Midbrain (tissue), 1 donor: ENCODE results near the gene DYTN.
"Not testable (repeated sequence)": the region's sequence is repeated elsewhere in the genome, so short reads cannot be mapped to it uniquely, and the experiment has no call there.

ENCODE experiments used
- DNase-seq: peaks from one replicate; lab custom pipeline; 2025; lab: John Stamatoyannopoulos, UW

The DYTN gene, protein sequence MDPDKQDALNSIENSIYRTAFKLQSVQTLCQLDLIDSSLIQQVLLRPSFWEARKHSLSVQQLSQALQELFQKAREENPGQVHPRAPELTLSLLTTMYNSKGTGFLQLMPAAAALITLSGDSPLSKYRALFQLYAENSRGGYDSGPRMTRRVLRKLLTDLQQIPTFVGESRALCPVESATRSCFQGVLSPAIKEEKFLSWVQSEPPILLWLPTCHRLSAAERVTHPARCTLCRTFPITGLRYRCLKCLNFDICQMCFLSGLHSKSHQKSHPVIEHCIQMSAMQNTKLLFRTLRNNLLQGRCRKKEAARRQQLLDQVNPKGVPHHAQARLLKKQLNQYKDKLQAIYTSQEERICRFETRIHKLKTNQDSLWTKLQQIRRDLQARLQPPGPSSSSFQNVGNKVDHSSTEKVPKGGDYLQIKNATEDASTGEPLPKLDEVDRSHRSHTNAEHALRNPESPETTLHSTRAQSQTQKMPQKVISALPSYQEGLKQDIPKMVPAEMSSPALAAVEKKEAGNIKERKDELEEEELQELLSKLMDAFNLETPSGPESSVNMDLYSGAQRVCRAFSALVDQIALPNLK

DNA sequence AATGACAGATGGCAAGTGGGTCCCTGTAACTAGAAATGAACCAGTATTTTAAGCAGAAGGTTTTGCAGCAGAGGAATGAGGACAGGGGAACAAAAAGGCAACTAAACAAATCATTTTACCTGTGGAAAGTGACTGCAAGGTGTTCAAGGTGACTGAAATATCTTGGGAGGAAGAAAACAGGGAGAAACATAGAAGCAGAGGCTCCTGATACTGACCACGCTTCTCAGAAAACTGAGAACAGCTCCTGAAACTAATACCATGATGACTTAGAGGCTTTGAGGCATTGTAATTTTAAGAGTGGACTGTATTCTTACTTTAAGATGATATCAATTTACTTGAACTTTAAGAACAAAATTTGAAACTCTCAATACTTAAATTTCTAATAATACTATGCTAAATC, at the start of gene DYTN:
TSS of gene DYTN (minus strand) at position 101 of the 400 bp plus-strand sequence. CDS start 117 bp downstream, outside the sequence.
- DNase-seq = no peak

DNA sequence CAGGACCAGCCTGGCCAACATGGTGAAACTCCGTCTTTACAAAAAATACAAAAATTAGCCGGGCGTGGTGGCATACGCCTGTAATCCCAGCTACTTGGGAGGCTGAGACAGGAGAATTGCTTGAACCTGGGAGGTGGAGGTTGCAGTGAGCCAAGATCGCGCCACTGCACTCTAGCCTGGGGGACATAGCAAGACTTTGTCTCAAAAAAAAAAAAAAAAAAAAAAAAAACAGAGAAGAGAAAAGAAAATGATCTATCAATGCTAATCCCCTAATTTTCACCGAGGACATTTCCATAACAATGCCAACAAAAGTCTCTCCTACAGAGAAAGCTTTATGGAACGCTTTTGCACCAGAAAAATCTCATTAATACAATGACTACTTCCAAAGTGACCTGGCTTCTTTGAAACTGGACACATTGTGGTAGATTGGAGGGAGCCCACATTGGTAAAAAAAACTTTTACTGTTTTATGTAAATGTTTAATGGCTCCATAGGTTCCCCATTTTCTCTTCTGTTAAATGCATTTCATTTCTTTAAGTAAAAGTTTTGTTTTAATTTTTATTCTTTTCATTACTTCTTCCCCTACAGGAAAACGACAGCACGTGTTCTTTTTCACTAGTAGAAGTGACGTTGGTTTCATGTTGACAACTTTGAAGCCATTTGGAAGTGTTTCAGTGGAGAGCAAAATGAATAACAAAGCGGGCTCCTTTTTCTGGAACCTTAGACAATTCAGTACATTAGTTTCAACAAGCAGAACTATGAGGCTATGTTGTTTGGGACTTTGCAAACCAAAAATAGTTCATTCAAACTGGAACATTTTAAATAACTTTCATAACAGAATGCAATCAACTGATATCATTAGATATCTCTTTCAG, 48.1 kb upstream of the DYTN start:
- DNase-seq = no peak

DNA sequence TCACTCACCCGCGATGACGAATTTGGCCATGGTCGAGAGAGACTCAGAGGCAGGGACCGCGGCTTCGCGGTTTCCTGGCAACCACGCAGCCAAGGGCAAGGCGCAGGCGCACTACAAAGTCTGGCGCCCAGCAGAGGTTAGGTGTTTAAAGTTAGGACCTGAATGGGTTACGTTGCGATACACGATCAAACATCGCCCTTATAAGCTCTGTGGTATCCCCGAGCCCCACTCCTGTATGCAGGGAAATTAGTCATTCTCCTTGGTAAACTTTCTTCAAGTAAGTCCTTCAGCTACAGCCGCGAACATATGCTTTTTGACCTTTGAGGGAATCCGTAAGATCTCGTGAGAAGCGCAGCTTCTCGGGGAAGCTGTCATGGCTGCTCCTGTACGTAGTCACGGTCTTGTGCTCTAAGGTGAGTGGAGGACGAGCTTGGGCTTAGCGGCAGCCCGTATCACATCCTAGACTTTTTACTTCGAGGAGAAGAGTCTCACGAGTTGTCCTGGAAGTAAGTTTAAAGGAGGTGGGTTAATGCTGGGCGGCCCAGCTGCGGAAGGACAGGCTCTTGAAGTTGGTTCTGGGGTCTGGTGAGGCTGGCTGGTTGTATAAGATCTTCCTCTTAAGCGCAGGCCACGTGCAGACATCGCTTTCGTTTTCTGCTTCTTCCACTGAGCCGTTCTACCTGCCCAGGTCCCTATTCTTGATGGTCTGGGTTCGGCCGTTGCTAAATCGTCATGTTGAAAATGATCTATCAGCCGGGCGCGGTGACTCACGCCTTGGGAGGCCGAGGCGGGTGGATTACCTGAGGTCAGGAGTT, 47.3 kb upstream of the DYTN start, which contains the start of the genes FASTKD2 and MDH1B:
TSS of gene FASTKD2 (plus strand) at position 365 of the 815 bp plus-strand sequence. CDS start 1,088 bp downstream, outside the sequence.
TSS of gene MDH1B (minus strand) at position 87 of the 815 bp plus-strand sequence. CDS start at position 30, 57 bp downstream.
- DNase-seq = peak; percentile 95

DNA sequence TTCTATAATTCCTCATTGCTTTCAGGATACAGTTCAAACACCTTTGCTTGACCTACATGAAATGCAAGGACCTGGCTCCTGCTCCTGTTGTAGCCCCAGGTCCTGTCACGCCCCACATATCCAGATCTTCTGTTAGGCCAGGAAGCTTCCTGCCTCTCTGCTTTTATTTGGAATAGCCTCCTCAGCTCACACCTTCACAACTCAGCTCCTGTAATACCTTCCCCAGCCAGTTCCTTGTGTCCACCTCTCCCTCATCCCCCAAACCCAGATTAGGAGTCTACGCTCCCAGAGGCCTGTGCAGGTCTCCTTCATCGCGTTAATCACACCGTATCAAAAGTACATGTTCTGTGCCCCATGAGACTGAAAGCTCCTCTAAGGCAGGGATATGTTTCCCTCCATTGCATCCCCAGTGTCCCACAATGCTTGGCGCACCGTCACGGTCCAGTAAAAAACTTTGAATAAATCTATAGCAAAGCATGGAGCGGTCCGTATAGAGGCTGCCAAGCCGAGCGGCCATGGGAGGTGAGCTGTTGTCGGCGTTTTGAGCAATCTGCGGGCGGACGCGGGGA, 46.6 kb upstream of the DYTN start:
- DNase-seq = no peak

DNA sequence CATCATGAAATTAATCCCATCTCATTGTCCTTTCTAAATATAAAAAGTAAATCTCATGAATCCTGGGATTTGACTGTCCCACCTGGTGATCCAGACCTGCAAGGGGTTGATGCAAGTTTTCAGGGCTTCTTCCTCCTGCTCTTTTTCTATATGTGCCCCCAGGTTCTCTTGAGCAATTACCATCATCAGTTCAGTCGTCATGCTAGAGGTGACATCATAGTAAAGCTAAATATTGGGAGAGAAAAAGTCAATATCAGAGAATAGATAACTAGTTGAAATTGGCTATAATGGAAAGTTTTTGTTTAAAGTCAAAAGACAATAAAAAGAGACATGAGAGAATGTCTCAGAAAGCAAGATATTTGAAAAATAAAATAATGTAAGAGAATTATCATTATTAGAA, 38.6 kb upstream of the DYTN start:
- DNase-seq = no peak

DNA sequence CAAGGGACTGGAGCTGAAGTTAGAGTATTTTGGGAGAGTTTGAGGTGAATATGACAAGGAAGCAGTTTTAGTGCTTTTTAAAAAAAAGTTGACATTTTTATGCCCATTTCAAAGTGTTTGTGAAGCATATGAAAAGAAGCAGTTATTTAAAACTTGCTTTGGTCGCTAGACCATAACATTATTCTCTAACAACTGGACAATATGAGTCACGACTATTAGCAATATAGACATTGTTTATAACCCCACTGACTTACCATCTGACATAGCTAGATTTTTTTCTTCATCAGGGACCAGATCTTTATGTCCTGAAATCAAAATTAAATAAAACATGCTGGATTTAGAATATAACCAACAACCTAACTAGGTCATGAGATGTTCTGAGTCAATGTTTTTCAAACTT, 22.6 kb upstream of the DYTN start:
- DNase-seq = no peak

DNA sequence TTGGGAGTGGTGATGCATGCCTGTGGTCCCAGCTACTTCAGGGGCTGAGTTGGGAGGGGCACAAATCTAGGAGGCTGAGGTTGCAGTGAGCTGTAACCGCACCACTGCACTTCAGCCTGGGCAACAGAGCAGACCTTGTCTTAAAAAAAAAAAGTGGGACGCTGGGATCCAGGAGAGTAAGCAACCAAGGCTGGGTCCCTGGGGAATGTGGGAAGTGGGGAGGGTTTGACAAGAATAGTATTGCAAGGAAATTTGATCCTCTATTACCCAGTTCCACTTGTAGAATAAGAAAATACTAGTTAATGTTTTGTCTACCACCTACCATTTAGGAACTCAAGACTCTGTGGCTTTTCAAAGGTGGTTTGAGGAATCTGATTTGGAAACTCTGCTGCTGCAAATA, 21.1 kb upstream of the DYTN start:
- no peak for DNase-seq

DNA sequence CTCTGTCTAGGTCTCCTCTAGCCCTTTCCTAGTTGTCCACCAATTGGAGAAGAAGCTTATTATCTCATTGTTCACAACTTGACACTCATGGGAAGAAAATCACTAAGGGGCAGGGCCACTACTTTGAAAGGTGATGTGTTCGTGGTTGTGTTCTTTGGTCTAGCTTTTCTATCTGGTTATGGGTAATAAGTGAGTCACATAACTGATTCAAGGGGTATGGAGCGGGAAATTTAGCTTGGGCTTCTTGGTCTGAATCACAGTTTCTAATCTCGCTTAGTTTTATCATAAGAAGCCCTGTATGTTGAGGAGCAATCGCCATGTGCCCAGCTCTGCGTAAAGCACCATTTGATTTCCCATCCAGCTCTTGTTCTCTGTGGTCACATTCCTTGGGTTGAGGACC, 18.7 kb upstream of the DYTN start:
- DNase-seq = no peak

DNA sequence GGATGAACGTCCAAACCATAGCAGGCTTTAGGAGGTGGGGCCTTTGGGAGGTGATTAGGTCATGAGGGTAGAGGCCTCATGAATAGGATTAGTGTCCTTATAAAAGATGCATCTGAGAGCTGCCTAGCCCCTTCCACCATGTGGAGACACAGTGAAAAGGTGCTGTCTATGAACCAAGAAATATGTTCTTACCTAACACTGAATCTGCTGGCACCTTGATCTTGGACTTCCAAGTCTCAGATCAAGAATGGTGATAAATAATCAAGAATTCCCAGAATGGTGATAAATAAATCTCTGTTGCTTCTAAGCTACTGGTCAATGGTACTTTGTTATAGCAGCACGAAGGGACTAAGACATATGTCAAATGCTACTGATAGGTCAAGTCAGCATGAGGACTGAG, 15.1 kb upstream of the DYTN start:
- no peak for DNase-seq

DNA sequence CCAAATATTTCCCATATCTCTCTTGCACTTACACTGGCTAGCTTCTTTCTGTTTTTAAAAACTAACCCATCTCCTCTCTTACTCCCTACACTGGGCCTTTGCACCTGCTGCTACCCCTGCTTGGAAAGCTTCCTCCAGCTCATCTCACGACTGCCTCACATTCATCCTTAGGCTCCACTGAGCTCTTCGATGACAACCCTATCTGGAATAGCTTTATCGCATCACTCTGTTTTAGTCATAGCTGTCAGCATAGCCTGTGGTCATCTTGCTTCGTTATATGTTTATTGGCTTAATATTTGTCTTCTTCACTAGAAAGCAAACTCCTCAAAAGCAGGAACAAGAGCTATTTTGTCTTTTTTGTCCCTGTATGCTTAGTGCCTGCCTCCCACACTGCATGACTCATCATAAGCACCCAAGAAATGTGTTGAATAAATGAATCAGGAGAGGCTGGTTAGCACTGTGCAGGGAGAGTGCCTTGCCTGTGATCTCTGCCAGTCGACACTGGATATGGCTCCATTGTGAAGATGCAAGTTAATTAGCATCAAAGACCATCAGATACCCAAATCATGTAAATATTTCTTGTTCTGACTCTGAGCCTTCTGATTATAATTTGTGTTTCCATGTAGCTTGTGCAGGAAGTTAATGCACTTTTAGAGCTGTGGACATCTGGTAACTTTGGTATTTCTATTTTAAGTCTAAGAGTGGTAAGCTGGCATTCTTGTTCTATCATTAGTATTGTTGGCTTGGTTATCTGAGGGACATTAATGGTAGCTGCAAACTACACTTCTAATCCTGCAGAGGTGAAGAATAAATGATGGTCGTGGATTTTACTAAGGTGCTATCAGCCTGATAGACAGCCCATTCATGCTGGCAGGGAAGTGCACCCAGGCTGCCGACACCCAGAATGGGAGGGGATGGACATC, 10.3 kb upstream of the DYTN start:
- no peak for DNase-seq

DNA sequence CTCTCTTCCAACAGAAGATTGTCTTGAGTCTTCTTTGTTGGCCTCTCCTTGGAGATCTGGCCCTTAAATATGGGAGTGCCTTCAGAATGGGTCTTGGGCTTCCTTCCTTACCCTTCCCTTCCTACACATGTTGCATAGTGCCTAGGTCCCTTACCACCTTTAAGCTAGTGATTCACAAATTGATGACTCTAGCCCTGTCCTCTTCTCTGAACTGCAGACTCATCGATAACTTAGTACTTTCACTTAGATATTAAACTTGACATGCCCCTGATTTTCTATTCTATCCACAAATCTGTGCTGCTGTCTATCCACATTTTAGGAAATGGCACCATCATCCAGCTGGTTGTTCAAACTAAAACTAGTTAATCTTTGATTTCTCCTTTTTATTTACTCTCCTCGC, 9.1 kb upstream of the DYTN start:
- no peak for DNase-seq

DNA sequence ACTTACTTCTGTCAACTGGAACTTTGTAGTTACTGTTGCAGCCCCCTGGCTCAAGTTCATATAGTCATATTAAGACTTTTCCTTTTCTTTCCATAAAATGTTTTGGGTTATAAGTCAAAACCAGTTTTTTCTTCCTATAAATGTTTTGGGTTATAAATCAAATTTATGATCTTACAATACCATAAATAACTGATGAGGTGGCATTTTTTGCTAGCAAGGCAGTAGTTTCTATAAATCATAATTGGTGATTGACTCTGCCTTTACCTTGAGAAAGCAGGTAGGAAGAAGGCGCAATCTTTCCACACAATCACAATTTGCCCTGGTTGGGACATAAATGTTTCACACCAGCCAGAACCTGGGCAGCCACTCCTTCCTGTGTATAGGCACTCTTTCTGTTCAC, 5.1 kb upstream of the DYTN start:
- DNase-seq = no peak

DNA sequence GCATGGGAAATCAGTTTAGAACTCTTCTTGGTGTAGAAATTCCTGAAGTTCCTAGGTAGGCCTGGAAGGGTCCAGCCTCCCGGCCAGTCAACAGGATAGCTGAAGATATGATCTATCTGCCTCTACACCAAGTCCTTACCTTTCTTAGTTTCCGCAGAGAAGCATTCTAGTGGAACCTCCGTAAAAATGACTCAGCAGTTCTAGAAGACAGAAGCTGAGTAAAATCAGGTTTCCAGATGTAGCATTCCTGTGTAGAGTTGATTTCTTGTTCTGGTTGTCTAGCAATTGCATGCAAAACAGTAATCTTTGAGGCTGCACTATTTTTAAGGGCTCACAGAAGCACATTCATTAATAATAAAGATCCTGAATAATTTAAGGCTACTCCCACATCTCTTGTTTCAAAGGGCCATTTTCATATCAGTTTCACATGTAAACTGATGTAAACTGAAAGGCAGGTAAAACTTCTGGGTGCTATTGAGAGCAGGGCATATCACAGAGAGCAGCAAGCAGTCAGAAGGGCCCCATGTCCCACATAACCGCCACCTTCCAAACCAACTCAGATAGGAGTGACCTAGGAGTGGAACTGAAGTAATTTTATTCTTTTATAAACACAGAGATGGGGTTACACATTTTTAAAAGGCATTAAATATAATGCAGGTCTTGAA, 3.2 kb upstream of the DYTN start:
- no peak for DNase-seq

DNA sequence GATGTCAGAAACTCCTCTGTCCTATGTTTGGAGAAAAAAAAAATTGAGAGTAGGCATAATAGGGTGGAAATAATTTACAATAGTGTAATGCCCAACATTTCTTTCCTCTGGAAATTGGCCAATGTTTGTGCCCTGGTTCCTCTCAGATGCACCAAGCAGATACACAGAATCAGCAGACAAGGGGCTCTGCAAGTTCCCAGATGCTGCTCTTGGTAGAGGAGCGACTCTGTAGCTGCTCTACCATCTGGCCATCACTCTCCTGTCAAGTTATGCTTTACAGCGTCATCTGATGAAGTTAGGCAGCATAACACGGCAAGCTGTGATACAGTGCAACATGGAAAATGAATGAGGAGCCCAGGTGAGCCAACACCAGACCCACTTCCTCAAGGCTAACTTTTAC, 1.6 kb downstream of the DYTN start:
- DNase-seq = no peak

DNA sequence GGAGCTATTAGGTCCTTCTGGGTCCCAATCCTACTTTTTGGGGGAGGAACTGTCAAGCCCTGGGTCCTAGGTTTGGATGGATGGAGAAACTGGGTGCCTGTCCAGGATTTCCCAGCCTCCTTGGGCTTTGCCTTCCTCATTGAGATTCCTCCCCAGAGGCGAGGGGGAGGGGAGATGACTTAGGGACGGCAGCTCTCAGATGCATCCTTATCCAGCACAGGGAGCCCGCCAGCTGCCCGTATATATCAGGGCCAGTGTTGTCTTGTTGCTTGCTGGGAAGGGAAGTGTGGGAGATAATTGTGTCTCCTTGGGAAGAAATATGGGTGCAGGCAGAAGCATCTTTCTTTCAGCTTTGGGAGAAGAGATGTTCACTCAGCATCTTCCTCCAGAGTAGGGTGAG, 3.0 kb downstream of the DYTN start:
- DNase-seq = not testable (repeated sequence)

DNA sequence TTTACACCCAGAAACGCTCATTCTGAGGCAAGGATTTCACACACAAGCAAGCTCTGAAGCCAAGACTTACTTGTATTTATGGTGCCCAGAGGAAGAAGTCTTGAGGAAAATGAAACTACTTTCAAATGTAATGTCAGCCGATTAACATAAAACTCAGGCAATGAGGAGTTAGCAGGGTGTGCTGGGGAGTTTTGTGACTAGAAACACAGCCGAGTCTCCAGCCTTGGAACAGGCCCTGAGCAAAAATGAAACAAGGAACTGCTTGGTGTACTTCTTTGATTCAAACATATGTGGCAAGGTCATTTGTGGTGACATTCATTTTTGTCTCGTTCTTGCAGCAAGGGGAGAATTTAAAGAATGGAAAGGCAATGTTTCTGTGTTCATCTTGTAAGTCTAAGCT, 4.5 kb downstream of the DYTN start:
- no peak for DNase-seq

DNA sequence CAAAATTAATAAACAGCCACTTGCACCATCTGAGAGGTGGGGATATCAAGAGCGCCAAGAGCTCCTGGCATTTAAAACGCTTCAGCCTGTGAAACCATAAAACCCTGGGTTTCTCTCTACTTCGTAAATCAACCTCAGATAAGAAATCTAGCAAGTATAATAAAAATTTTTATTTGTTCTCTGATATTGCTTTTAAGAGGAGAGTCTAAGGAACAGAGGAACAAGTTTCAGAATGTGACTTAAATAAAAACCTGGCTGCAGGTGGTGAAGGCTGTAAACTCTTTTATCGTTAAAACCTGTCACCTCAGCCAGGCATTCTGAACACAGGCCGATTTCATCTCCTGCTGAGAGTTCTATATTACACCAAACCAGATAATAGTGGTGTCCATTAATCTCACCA, 9.9 kb downstream of the DYTN start:
- DNase-seq = no peak

DNA sequence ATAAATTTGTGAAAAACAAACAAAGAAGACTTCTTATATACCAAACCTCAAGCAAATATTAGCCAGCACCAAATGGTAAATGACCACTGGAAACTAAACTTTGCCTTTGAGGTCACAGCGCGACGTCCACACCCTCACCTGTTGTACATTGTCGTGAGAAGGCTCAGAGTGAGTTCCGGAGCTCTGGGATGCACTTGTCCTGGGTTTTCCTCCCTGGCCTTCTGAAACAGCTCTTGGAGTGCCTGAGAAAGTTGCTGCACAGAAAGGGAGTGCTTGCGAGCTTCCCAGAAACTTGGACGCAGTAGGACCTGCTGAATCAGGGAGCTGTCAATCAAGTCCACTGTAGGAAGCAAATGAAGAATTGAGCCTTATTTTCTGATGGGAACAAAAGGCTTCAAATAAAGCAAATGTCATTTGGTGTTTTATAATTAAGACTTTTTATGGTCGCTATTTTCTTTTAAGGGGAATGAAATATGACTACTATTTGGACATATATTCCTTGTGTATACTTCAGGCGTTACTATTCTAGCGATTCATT, 11.0 kb downstream of the DYTN start:
- DNase-seq = no peak

DNA sequence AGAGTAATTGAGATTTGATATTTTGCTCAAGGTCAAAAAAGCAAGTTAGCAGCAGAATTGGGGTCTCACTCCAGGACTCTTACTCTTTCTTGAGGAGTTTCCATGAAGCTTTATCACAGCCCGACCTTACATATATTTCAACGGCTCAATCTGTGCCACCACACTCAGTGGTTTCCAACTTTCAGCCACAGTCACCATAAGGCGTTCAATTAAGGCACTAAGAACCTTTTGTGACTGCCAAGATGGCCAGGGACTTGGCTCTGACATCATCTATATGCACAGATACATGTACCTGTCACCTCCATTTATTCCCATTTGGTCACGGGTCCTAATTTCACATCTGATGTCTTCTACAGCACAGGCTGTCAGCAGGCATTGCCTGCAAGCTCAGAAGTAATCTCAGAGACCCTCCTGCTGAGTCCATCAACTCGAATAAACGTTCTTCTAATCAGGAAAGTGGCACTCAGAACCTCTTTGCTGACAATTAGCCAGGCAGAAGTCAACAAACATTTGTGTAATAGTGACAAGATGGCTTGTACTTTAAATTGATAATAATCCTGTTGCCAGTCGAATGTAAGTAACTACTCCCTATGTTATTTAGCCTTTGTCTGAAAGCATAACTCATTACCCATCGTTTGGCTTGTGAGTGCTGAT, 16.1 kb downstream of the DYTN start:
- no peak for DNase-seq
